ENCODE measurements around the gene SNCA. TPM values are rescaled to one million over a fixed set of nuclear protein-coding genes. Genes with fewer than 3 reads are reported as not detected.

Gene SNCA
- total RNA-seq, 2 experiments from 2014 or later, result not detected

- Mint-ChIP-seq H3K4me3 (no peak overlapping the region), H3K27me3 (peaks cover 3% of the 10 kb centered on the region), H3K27ac (no peak overlapping the region), H3K4me1 (ENCODE audit: low read depth) (no peaks in the 10 kb centered on the region), H3K36me3 (ENCODE audit: low read depth) (no peaks in the 10 kb centered on the region), H3K9me3 (no peaks in the 10 kb centered on the region)
- POLR2A ChIA-PET, result no interaction called here
- CTCF ChIA-PET, result no interaction called here
- no peak for TF ChIP-seq CTCF (IDR thresholded peaks at IDR 0.05)
- no peak for ATAC-seq
- intact Hi-C loops (cut with micrococcal nuclease), result no loop called here
- no peak for DNase-seq
Measured at GRCh38 chr4:89722517-89722916, 114.4 kb downstream of the SNCA start.

- Mint-ChIP-seq H3K4me1 (ENCODE audit: low read depth) (no peaks in the 10 kb centered on the region), H3K27me3 (peaks cover 3% of the 10 kb centered on the region), H3K36me3 (ENCODE audit: low read depth) (no peaks in the 10 kb centered on the region), H3K4me3 (no peak overlapping the region), H3K9me3 (no peaks in the 10 kb centered on the region), H3K27ac (no peak overlapping the region)
- CTCF ChIA-PET, result no interaction called here
- no peak for TF ChIP-seq CTCF (IDR thresholded peaks at IDR 0.05)
- POLR2A ChIA-PET, result no interaction called here
- no peak for ATAC-seq
- intact Hi-C loops (cut with micrococcal nuclease), result no loop called here
- no peak for DNase-seq
Measured at GRCh38 chr4:89720981-89721380, 116.0 kb downstream of the SNCA start.

- H3K4me3 Mint-ChIP-seq, result no peak overlapping the region
- H3K4me1 Mint-ChIP-seq (ENCODE audit: low read depth), result no peaks in the 10 kb centered on the region
- ATAC-seq (no peak), DNase-seq (no peak)
- TF ChIP-seq CTCF (IDR thresholded peaks at IDR 0.05), result no peak
- ChIA-PET POLR2A (no interaction called here), CTCF (no interaction called here)
- no peaks in the 10 kb centered on the region for H3K36me3 Mint-ChIP-seq (ENCODE audit: low read depth)
- H3K27me3 Mint-ChIP-seq, result peaks cover 2% of the 10 kb centered on the region
- intact Hi-C loops (cut with micrococcal nuclease), result no loop called here
- no peak overlapping the region for H3K27ac Mint-ChIP-seq
- H3K9me3 Mint-ChIP-seq, result no peaks in the 10 kb centered on the region
Measured at GRCh38 chr4:89719536-89720090, 117.3 kb downstream of the SNCA start.

- no peak overlapping the region for H3K4me3 Mint-ChIP-seq
- H3K27me3 Mint-ChIP-seq, result no peaks in the 10 kb centered on the region
- ChIA-PET CTCF (no interaction called here), POLR2A (no interaction called here)
- no peaks in the 10 kb centered on the region for H3K4me1 Mint-ChIP-seq (ENCODE audit: low read depth)
- no peak for ATAC-seq
- H3K27ac Mint-ChIP-seq, result no peak overlapping the region
- TF ChIP-seq CTCF (IDR thresholded peaks at IDR 0.05), result no peak
- no peaks in the 10 kb centered on the region for H3K9me3 Mint-ChIP-seq
- no peaks in the 10 kb centered on the region for H3K36me3 Mint-ChIP-seq (ENCODE audit: low read depth)
- intact Hi-C loops (cut with micrococcal nuclease), result no loop called here
- DNase-seq, result no peak
Measured at GRCh38 chr4:89716893-89717292, 120.1 kb downstream of the SNCA start.

- no peak for TF ChIP-seq CTCF (IDR thresholded peaks at IDR 0.05)
- H3K36me3 Mint-ChIP-seq (ENCODE audit: low read depth), result no peaks in the 10 kb centered on the region
- H3K27me3 Mint-ChIP-seq, result no peaks in the 10 kb centered on the region
- H3K4me3 Mint-ChIP-seq, result no peak overlapping the region
- intact Hi-C loops (cut with micrococcal nuclease), result no loop called here
- no peaks in the 10 kb centered on the region for H3K9me3 Mint-ChIP-seq
- DNase-seq, result no peak
- no peak for ATAC-seq
- no peaks in the 10 kb centered on the region for H3K4me1 Mint-ChIP-seq (ENCODE audit: low read depth)
- no peak overlapping the region for H3K27ac Mint-ChIP-seq
- ChIA-PET POLR2A (interaction anchor here (0.5 kb wide), 1 partner anchor 18 kb away, joined by 3 read pairs; no protein-coding TSS in a partner anchor), CTCF (no interaction called here)
Measured at GRCh38 chr4:89715631-89716030, 121.3 kb downstream of the SNCA start.
